Measurements from ENCODE around the gene FRZB.

Gene FRZB

DNA sequence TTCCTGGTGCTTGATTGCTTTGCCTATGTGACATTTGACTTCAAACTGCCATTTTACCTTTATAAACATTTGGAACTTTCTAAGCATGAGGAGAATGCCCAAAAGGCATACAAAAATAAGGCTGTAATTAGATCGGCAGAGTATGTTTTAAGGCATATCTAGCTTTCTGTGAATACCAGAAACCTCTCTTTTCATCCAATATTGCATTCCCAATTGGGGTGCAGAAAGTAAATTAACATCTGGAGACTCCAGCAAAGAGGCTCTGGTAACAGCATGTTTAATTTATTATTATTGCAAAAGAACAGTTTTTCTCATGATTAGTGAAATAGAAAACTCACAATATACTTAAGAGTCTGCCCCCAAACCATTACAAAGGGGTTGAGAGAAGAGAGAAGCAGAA, 32.1 kb downstream of the FRZB start:
- no peak for DNase-seq (ENCODE audit: low spot score)

DNA sequence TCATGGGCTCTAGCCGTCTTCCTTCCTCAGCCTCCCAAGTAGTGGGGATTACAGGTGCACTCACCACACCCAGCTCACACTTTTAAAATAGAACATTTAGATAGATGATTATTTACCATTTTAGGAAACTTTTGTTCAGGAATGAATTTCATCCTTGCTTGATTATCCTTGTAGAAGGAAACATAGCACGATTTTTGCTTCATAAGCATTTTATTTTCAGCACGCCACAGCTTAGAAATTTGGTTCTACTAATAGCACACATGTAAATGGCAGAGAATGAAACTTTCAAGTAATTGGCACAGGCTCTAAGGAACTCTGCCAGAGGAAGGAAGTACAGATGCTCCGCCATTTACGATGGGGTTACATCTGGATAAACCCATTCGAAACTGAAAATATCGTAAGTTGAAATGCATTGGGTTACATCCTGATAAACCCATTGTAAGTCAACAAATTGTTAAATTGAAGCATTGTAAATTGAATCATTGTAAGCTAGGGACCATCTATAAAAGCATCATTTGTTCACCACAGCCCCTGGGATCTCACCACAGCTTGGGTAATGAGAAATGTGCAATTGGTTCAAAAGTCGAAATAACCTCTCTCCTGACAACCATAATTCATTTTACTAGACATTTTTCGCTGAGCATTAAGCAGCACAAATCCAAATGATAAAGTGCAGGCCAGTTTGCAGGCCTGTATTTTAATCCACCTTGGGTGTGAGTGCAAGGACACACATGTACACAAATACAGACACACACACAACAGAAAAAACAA, 33.2 kb downstream of the FRZB start:
- DNase-seq (ENCODE audit: low spot score): no peak

DNA sequence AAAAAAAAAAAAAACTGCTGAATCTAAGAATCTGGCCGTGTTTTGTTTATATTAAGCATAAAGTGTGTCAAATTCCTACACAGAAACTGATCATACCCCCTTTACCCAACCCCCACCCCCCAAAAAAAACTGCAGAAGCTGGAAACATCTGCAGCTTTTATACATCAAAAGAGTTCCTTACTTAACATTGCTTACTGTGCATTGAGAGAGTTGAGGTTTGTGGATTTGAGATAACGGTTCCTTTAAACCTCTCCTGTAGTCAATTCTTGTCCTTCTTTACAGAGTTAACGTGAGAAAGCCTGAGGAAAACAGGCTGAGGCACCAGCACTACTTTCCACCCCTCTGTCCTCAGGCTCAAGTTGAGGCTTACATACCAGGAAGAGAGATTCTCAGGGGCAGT, 34.5 kb downstream of the FRZB start:
- DNase-seq (ENCODE audit: low spot score): no peak

DNA sequence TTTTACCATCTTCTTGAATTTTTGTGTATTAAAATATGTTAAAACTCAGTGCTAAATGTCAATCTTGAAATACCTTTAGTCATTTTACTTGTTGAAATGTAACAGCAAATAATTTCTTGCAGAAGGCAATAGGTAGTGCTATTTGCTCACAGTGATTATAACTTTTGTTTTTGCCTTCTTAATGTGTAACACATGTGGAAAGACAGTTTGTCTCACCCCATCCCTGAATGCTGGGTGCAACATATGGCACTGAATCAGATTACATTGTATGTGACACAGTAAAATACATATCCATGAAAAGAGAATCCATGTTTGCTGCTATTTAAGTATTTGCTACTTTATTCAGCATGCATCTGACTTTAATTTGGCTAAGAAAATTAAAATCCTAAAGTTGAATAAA, 35.3 kb downstream of the FRZB start:
- no peak for DNase-seq (ENCODE audit: low spot score)

DNA sequence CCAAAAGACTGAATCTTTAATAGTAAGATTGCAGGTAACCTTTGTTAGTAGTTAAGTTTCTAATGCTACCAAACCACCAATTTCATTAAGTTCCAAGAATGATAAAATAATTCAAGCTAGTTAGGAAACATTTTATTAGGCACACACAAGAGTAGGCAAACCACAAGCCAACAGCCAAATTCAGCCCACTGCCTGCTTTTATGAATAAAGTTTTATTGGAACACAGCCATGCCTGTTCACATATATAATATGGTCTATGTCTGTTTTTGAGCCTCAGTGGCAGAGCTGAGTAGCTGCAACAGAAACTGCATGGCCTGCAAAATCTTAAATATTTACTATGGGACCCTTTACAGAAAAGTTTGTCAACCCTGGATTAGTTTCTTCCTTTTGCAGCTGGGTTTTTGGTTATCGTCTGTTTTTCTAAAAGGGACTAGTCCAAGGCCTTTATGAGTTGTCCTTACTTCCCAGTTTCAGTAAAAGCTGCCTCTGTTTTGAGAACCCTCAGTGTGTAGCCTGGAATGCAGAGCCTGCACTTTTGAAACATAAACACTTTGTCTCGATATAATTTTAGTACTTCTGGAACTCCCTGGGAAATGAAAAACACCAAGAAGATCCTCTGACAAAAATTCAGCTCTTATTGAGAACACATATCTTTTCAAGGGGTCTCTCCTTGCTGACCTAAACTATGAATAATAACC, 39.1 kb downstream of the FRZB start:
- DNase-seq (ENCODE audit: low spot score): no peak

DNA sequence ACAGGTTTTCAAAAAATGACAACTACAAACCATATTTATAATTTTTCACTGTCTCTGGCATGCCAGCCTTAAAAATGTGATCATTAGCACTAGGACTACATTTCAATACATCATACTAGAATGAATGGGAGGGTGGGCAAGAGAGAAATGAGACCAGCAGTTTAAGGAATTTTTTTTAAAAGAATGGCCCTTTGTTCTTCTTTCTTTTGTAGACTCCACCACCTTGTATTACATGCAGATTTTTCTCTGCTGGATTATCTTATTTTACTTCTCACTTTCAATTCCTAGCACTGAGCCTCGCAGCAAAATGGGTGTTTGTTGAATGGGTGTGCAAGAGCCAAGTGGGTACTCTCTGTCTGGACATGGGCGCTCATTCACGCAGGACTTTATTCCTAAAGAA, 39.9 kb downstream of the FRZB start:
- DNase-seq (ENCODE audit: low spot score): no peak

DNA sequence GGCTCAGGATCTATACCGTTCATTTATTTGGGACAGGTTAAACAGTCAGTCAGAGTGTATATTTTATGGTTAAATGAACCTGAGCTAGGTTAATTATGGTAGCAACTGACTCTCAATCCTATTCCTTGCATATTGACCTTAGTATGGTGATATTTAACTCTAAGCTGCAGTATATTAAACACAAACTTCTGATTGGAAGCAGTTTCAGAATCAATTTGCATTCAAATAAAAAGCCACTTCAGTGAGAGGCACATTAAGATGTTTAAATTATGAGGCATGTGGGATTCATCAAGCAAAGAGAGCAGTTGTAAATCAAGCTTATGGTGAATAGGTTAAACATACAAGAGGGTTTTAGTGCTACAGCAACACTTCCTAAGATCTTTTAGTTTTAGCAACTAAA, 40.4 kb downstream of the FRZB start:
- no peak for DNase-seq (ENCODE audit: low spot score)

DNA sequence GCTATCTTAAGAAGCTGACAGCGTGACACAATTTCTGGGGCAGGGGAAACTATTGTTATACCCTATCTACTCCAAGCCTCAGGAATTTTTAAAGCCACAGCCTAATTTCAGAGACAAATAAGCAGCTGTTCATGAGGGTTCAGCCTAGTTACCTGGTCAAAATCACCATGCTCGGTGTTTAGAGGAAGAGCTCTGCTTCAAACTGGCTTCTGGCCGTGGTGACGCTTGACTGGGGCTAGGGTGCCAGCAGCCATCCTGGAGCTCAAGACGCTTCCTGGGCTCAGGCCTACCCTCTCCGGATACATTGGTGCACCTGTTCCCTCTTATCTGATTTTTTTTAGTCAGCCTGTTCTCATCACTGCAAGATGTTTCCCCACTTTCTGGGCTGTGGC, 41.7 kb downstream of the FRZB start:
- no peak for DNase-seq (ENCODE audit: low spot score)

DNA sequence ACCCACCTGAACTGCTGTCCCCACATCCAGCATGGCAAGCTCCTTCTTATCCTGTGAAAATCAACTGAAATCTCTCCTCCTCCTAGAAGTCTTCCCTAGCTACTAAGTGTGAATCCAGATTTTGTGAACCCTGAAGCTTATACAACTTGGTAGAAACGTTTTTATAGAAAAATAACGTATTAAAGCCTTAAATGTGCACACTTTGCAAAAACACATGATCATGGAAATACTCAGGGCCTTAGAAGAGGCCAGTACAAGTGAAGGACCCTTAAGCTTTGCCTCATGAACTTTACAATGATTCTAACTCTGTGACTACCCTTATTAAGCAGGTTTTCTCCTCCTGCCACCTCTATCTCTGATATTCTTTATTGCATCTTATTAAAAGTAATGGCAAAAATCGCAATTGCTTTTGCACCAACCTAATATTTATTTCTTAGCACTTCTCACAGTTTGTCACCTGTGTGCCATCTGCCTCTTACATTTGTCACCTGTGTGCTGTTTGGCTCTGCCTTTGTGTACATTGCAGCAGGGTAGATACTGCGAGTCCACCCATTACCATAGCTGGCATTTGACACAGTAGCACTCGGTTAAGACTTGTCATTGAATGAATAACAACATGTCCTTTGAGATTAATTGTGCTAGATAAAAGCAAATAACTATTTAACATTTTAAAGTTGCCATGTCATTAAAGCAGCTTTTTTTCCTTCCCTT, 42.2 kb downstream of the FRZB start:
- no peak for DNase-seq (ENCODE audit: low spot score)

DNA sequence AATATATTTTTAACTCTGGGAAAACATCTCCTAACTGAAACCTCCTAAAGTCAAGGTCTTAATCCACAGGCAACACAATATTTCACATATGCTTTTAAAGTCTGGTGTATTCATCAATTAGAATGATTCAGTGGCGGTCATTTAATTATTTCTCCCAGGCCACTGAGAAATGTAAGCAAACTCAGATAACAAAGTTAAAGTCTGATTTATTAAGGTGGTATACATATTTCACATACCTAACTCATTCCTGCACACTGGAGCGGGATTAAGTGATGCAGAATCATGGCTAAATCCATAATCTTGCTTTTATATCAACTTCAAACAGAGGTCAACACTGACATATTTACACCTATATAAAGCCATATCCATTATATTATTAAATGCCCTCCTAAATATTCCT, 43.7 kb downstream of the FRZB start:
- DNase-seq (ENCODE audit: low spot score): no peak

DNA sequence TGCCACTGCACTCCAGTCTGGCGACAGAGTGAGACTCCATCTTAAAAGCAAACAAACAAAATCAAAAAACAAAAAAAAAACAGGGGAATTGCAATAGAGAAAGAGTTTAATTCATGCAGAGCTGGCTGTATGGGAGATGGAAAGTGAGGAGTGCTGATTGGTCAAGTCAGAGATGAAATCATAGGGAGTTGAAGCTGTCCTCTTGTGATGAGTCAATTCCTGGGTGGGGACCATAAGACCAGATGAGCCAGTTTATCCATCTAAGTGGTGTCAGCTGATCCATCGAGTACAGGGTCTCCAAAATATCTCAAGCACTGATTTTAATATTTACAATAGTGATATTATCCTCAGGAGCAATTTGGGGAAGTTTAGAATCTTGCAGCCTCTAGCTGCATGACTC, 45.3 kb downstream of the FRZB start:
- DNase-seq (ENCODE audit: low spot score): no peak

DNA sequence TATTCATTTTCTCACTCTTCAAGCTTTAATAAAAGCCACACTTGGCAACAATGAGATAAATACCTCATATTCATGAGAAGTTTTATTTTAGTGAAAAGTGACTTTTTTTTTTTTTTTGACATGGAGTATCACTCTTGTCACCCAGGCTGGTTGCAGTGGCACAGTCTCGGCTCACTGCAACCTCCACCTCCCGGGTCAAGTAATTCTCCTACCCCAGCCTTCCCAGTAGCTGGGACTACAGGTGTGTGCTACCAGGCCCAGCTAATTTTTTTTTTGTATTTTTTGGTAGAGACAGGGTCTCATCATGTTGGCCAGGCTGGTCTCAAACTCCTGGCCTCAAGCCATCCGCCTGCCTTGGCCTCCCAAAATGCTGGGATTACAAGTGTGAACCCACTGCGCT, 47.0 kb downstream of the FRZB start:
- no peak for DNase-seq (ENCODE audit: low spot score)

DNA sequence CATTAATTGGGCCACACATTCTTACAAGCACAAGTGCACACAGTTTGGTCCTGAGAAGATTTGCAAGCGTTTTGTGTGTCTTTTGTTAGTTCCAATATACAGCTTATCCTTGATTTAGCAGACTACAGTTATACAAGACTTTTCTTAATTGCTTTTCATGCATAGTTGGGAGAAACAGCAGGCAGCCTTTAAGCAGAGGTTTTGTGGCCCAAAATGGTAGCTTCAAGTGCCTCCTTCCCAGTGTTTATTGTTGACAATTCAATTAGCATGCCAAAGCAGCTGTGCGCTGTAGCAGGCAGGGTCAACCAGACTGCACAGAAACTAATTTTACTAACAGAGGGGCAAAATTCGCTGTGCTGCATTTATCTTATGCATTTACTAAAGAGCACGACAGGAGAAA, 47.5 kb downstream of the FRZB start:
- no peak for DNase-seq (ENCODE audit: low spot score)

DNA sequence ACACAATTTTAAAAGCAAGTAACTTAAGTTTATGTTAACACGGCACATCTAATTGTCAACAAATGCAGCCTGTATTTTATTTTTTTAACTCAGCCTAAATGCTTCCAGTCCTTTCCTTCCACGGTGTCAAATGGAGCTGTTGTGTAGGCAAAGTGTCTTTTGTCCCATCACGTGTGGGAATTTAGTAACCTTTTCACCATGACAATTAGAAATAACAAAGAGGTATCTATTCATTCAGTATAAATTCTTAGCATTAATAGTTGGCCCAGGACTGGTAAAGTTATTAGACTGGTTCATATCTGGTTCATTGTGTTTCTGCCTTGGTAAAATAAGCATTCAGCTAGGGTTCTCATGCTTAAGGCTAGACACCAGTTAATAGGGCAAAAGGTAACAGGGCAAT, 47.9 kb downstream of the FRZB start:
- no peak for DNase-seq (ENCODE audit: low spot score)

DNA sequence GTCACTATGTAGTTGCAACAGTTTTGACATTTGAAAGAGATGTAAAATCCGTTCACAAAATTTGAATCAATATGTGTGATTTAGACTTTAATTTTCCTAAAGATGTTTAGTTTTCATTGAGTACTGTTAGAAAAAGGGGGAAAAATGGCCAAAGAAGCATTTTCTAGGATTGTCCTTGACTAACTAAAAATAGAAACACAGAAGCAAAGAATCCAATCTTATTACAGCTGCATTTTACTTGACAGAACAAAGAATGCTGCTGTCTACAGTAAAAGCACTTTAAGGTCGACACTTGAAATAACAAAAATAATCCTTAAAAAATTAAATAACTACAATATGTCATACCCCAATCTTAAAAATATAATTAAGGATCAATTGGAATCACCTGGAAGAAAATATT, 48.9 kb downstream of the FRZB start:
- DNase-seq (ENCODE audit: low spot score): no peak

DNA sequence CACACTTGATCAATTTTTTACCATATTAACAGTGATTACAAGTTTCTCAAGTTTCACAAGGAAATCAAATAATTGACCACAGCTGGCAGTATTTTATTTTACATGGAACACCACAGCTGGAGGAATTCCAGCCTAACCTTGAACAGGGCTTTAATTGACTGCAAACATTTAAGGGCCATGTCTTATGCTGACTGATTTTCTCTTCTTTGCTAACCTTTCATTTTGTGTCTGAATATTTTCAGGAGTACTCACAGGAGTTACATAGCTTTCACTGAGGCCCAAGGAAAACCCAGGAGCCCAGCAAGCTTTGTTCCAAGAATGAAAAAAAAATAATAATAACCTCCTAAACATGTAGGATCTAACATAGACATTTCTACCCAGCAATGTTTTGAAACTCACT, 49.6 kb downstream of the FRZB start:
- DNase-seq (ENCODE audit: low spot score): no peak

DNA sequence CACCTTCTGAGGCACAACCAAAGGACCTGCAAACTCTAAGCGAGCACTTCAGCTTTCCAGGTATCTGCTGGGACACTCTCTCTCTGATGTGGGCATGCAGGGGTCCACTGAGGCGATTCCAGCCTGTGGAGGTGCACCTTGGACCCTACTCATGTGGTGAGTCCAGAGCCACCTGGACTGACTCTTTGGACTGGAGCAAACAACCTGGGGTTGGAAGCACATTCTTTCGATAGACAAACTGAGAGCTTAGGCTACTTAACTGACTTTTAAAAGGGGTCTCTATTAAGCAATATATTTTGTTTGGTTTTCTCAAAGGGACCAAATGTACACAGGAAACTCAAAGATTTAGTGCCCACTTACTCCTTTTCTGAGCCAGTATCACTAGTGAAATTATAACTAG, 51.6 kb downstream of the FRZB start:
- DNase-seq (ENCODE audit: low spot score): no peak

DNA sequence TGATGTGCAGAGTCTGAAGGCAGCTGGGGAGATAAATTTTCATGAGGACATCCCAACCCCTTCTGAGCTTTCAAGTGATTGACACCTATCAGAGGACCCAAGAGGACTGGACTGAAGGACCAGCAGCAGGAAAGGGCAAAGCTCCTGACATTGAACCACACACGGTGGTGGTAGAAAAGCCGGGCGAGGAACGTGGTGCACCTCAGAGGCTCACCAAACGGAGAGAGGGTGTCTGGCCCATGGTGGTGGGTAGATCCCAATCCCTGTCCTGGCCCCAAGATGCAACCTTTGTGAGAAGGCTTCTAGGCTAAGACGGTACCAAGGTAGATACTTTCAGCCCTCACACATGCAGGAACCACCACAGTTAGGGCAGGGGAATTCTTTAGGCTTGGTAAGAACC, 52.1 kb downstream of the FRZB start:
- no peak for DNase-seq (ENCODE audit: low spot score)

DNA sequence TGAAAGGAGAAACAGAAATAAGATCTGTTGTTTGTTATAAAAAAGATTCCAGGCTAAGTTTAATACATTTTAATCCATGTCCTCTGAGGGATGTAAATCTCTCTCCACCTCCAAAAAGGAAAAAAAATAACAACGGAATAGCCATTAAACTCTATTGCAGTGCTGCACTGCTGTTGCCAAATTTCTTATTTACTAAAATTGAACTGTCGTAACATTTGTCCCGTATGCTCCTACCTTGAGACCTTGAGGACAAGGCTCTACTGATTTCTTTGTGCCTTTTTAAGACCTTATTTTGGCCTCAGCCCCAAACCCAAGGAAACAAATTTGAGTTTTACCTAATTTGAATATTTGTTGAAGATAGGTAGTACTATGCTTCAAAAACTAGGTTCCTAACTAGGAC, 56.4 kb downstream of the FRZB start:
- DNase-seq (ENCODE audit: low spot score): no peak

DNA sequence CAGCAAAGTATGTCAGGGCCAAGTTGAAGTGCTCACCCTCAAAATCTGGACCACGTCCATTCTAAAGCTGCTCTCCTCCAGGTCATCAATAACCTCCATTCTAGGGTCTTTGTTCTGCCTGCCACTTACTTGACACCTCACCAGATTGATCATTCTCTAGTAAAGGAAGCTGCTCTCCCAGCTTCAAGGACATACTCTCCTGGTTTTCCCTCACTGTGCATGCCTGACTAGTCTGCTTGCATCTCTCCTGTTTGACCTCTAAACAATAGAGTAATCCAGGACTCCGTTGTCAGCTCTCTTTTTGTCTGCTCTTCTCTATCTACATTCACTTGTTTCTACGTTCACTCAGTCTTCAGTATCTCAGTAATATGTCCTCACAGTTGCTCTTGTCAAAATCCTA, 59.1 kb downstream of the FRZB start:
- DNase-seq (ENCODE audit: low spot score): no peak

DNA sequence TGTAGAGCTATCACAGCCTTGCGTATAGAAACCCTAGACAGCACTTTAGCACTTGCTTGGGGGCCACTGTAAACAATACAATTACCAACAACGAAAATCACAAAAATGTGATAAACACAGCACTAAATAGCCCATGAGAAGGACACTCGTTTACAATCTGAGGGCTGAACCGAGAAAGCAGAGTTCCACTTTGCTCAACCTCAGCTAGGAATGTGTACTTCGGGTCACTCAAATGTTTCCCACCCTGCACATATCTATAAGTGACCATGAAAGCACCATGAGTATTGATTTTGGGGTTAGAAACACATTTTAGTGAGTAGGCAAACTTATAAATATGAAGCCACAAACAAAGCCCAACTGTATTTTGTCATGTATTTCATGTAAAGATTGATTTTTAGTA, 62.3 kb downstream of the FRZB start:
- no peak for DNase-seq (ENCODE audit: low spot score)

DNA sequence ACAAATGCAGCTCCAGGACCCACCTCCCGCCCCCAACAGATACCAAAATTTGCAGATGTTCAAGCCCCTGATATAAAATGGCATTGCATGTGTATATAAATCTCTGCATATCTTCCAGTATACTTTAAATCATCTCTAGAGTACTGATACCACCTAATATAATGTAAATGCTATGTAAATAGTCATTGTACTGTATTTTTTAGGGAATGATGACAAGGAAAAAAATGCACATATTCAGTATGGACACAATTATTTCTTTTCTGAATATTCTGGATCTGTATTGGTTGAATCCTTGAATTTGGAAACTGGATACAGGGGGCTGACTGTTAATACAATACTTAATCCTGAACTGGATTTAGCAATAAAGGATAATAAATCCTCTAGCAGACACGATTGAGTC, 67.7 kb downstream of the FRZB start:
- no peak for DNase-seq (ENCODE audit: low spot score)

DNA sequence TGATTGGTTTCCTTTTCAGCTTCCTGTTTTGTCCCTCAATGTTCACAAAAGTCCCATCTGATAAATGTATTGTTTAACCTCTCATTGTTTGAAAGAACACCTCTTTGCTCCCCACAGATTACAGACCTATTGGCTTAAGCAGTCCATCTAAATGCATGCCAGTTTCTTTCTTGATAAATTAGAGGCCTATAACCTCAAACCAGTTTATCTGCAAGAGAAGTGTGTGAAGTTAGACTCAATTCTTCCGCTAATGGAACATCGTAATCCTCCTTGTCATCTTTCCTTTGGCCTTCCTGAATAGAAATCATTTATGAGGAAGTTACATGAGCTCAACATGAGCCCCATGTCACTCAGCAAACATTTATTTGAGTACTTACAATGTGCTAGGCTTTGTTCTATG, 74.0 kb downstream of the FRZB start:
- no peak for DNase-seq (ENCODE audit: low spot score)
